Endodermal cell (in vitro differentiated cells): ENCODE measurements around the gene DGKH. TPM values are rescaled to one million over a fixed set of nuclear protein-coding genes. Genes with fewer than 3 reads are reported as not detected.

Source experiments
- DNase-seq: peaks from one replicate; pipeline ENCODE4 v3.0.0-alpha.2; 2017
- H3K27ac ChIP-seq: 2 replicates; pipeline ENCODE4 v1.5.1; 2013; ENCODE audit warnings: mild to moderate bottlenecking, low read depth, low read length, moderate library complexity
- H3K27me3 ChIP-seq: 2 replicates; pipeline ENCODE4 v1.6.1; 2013; ENCODE audit warnings: mild to moderate bottlenecking, low read length, moderate library complexity; ENCODE audit not compliant: insufficient read depth, control insufficient read depth, poor library complexity, severe bottlenecking
- H3K36me3 ChIP-seq: 2 replicates; pipeline ENCODE4 v1.7.0; 2013; ENCODE audit warnings: mild to moderate bottlenecking, low read length, moderate library complexity; ENCODE audit not compliant: control insufficient read depth, insufficient read depth
- H3K4me1 ChIP-seq: one replicate; pipeline ENCODE4 v1.7.0; 2013; ENCODE audit warnings: low read length; ENCODE audit not compliant: control insufficient read depth, insufficient read depth
- H3K4me3 ChIP-seq: 2 replicates; pipeline ENCODE4 v1.5.1; 2013; ENCODE audit warnings: mild to moderate bottlenecking, low read length, moderate library complexity
- H3K9ac ChIP-seq: 2 replicates; pipeline ENCODE4 v1.6.1; 2013; ENCODE audit warnings: mild to moderate bottlenecking, low read length, moderate library complexity; ENCODE audit not compliant: poor library complexity, severe bottlenecking; ENCODE audit errors: extremely low read depth
- H3K9me3 ChIP-seq: 2 replicates; pipeline ENCODE4 v1.6.1; 2013; ENCODE audit warnings: mild to moderate bottlenecking, low read length, moderate library complexity; ENCODE audit not compliant: control insufficient read depth
- H3K27ac Mint-ChIP-seq: 2 replicates; pipeline ENCODE4 v1.8.0; 2020; ENCODE audit warnings: mixed read lengths
- H3K27me3 Mint-ChIP-seq: 2 replicates; pipeline ENCODE4 v1.8.0; 2021; ENCODE audit warnings: mild to moderate bottlenecking, mixed read lengths; ENCODE audit not compliant: insufficient read depth
- H3K36me3 Mint-ChIP-seq: 2 replicates; pipeline ENCODE4 v1.8.0; 2020; ENCODE audit warnings: low read depth, mixed read lengths
- H3K4me1 Mint-ChIP-seq: 2 replicates; pipeline ENCODE4 v1.8.0; 2020; ENCODE audit warnings: mixed read lengths
- H3K4me3 Mint-ChIP-seq: 2 replicates; pipeline ENCODE4 v1.8.0; 2020; ENCODE audit warnings: mild to moderate bottlenecking, moderate library complexity, mixed read lengths
- H3K9me3 Mint-ChIP-seq: 2 replicates; pipeline ENCODE4 v1.8.0; 2020; ENCODE audit warnings: mild to moderate bottlenecking, mixed read lengths
- WGBS, 2 experiments: methylation state at CpG; one replicate each; pipeline versions ENCODE4 v1.1.5 to v1.1.7; 2013; ENCODE audit warnings: missing lambda C conversion rate in 2 of 2, mixed read lengths in 1 of 2; ENCODE audit not compliant: insufficient coverage in 1 of 2, insufficient read length in 1 of 2; 5-methylcytosine and 5-hydroxymethylcytosine counted together
- total RNA-seq, 2 donors: library from RNA; stranded (reverse); fragmentation: NEBNext Ultra II Directional in 1 of 2; extraction: Animal tissue kit (Norgen Biotek cat#: 25700) in 1 of 2; gene quantifications; 2 replicates in 1 of 2; 3 replicates in 1 of 2; pipeline ENCODE4 v1.2.1, GENCODE V29; 2021
- TF ChIP-seq, protein P1 (sequence below): fragments of 200-600 bp; sonication (generic); conservative IDR thresholded peaks from 2 replicates; pipeline ENCODE4 v1.5.0; 2021; ENCODE audit warnings: antibody characterized with exemption, mild to moderate bottlenecking

The DGKH gene
- total RNA-seq, 2 donors from 2014 or later: 7.1 to 11.5 TPM

GRCh38 chr13:42054798-42055499 is 6.5 kb downstream of the DGKH start:
- WGBS, 2 experiments: 93% methylated on average over 4 of the region's 5 CpGs; no CpG with 5 or more reads in 1 of the 2 experiments
- H3K9me3 Mint-ChIP-seq: peaks cover 8% of the 10 kb centered on the region
- peaks cover 20% of the 10 kb centered on the region for H3K9me3 ChIP-seq
- peaks cover 6% of the 10 kb centered on the region for H3K36me3 Mint-ChIP-seq
- no peak overlapping the region for H3K4me3 Mint-ChIP-seq
- TF ChIP-seq, protein P1, sequence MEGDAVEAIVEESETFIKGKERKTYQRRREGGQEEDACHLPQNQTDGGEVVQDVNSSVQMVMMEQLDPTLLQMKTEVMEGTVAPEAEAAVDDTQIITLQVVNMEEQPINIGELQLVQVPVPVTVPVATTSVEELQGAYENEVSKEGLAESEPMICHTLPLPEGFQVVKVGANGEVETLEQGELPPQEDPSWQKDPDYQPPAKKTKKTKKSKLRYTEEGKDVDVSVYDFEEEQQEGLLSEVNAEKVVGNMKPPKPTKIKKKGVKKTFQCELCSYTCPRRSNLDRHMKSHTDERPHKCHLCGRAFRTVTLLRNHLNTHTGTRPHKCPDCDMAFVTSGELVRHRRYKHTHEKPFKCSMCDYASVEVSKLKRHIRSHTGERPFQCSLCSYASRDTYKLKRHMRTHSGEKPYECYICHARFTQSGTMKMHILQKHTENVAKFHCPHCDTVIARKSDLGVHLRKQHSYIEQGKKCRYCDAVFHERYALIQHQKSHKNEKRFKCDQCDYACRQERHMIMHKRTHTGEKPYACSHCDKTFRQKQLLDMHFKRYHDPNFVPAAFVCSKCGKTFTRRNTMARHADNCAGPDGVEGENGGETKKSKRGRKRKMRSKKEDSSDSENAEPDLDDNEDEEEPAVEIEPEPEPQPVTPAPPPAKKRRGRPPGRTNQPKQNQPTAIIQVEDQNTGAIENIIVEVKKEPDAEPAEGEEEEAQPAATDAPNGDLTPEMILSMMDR: no peak
- H3K36me3 ChIP-seq: peaks cover 7% of the 10 kb centered on the region
- H3K27ac ChIP-seq: no peak overlapping the region
- H3K9ac ChIP-seq: no peak overlapping the region
- H3K4me1 Mint-ChIP-seq: no peaks in the 10 kb centered on the region
- no peak for DNase-seq
- H3K27ac Mint-ChIP-seq: no peak overlapping the region
- H3K4me3 ChIP-seq: no peak overlapping the region
- no peaks in the 10 kb centered on the region for H3K4me1 ChIP-seq
- H3K27me3 Mint-ChIP-seq: peaks cover 9% of the 10 kb centered on the region
- H3K27me3 ChIP-seq: no peaks in the 10 kb centered on the region

GRCh38 chr13:42055500-42056085 is 7.1 kb downstream of the DGKH start:
- no peak for DNase-seq
- Mint-ChIP-seq H3K9me3 (peaks cover 8% of the 10 kb centered on the region), H3K27me3 (peaks cover 3% of the 10 kb centered on the region), H3K4me1 (no peaks in the 10 kb centered on the region), H3K4me3 (no peak overlapping the region), H3K27ac (no peak overlapping the region), H3K36me3 (peaks cover 6% of the 10 kb centered on the region)
- H3K27me3 ChIP-seq: no peaks in the 10 kb centered on the region
- WGBS, 2 experiments: 93 to 100% methylated on average over 2 to 6 of the region's 6 CpGs
- H3K9ac ChIP-seq: no peak overlapping the region
- no peaks in the 10 kb centered on the region for H3K4me1 ChIP-seq
- H3K27ac ChIP-seq: no peak overlapping the region
- H3K4me3 ChIP-seq: no peak overlapping the region
- peaks cover 20% of the 10 kb centered on the region for H3K9me3 ChIP-seq
- TF ChIP-seq, protein P1: no peak
- peaks cover 7% of the 10 kb centered on the region for H3K36me3 ChIP-seq

DNA sequence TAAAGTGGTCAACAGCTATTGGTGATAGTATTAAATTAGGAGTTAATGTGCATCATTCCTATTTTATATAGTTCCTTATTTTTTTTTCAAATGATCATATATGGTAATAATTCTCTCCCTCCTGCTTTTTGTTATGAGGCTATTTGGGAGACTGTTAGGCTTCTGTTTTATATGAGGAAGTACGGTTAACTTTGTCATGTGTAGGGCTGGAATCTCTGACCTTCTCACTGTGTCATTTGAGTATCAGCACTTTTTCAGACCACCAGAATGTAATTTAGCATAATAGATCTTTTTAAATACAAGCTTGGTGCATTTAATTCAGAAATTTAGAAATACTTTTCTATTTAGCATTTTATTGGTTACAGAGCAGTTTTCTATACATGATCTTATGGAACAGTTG is 7.7 kb downstream of the DGKH start:
- H3K4me1 Mint-ChIP-seq: no peaks in the 10 kb centered on the region
- WGBS, 2 experiments: 100% methylated on average over 1 of the region's 1 CpG; no CpG with 5 or more reads in 1 of the 2 experiments
- H3K27ac ChIP-seq: no peak overlapping the region
- H3K36me3 Mint-ChIP-seq: peaks cover 6% of the 10 kb centered on the region
- H3K9me3 ChIP-seq: peaks cover 20% of the 10 kb centered on the region
- H3K4me1 ChIP-seq: no peaks in the 10 kb centered on the region
- DNase-seq: no peak
- TF ChIP-seq, protein P1: no peak
- no peak overlapping the region for H3K4me3 ChIP-seq
- no peak overlapping the region for H3K4me3 Mint-ChIP-seq
- H3K36me3 ChIP-seq: peaks cover 7% of the 10 kb centered on the region
- no peaks in the 10 kb centered on the region for H3K27me3 Mint-ChIP-seq
- no peak overlapping the region for H3K9ac ChIP-seq
- peaks cover 8% of the 10 kb centered on the region for H3K9me3 Mint-ChIP-seq
- H3K27me3 ChIP-seq: no peaks in the 10 kb centered on the region
- no peak overlapping the region for H3K27ac Mint-ChIP-seq
